ENCODE measurements around the gene HDAC9. TPM values are rescaled to one million over a fixed set of nuclear protein-coding genes. Genes with fewer than 3 reads are reported as not detected.

Gene HDAC9
- total RNA-seq, 1 experiment from 2014 or later: 159 TPM

DNA sequence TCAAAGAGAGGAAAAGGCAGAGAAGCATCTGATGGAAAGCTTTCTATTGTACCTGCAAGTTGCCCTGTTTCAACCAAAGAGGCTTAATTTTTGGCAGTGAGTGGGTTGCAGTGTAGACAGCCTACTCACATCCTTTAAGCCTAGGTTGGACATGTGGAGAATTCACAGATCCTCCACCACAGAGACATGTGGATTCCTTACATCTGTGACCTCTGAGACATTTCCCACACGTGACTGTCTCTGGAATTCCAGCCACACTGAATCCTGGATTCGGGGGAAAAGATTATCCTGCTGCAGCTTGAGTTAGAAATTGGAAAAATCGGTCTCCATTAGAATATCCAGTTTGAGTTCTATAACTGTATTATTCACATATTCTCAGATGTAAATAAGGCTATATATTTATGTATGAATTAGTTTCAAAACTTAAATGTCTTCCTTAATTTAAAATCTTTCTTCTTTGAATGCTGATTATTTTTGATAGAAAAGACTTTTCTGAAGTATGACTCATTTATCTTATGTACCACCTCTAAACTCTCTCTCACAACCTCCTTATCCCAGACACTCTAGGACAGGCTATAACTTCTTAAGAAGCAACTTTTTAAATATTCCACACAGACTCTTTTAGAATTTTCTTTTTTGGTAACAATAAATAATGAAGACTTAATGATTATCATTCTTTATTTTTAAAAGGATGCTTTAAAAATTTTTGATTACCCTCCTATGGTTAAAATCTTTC is 498.6 kb downstream of the HDAC9 start:
- Mint-ChIP-seq H3K36me3 (ENCODE audit: insufficient read depth, unreplicated experiment) (no peaks in the 10 kb centered on the region), H3K27ac (ENCODE audit: unreplicated experiment) (no peak overlapping the region)
- CTCF ChIA-PET: no interaction called here

DNA sequence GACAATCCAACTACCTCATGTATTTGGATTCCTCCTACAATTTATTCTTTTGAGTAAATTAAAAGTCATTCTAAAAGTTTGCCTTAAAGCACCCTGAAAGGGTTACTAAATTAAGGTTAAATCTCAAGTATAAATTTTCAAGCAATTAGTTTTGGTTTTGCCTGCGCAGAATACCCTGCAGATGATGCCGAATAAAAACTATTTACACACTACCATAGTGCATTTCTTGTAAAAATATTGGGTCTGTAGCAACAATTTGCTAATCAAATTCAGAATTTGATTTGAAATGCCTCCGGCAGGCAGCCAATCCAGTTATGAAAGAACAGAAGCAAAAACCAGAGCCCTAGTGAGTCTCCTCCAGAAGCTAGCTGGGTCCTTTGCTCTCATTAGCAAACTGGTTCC is 499.7 kb downstream of the HDAC9 start:
- intact Hi-C loops (cut with micrococcal nuclease; ENCODE audit: unreplicated experiment): no loop called here
- no TSS peak for BruUV-seq (replicated peaks)
- Mint-ChIP-seq H3K9me3 (ENCODE audit: low read depth, unreplicated experiment) (no peaks in the 10 kb centered on the region), H3K4me1 (ENCODE audit: low read depth, unreplicated experiment) (no peaks in the 10 kb centered on the region), H3K27ac (ENCODE audit: unreplicated experiment) (no peak overlapping the region), H3K4me3 (ENCODE audit: low read depth, unreplicated experiment) (no peak overlapping the region), H3K27me3 (ENCODE audit: unreplicated experiment) (no peaks in the 10 kb centered on the region), H3K36me3 (ENCODE audit: insufficient read depth, unreplicated experiment) (no peaks in the 10 kb centered on the region)
- TF ChIP-seq, protein P1, sequence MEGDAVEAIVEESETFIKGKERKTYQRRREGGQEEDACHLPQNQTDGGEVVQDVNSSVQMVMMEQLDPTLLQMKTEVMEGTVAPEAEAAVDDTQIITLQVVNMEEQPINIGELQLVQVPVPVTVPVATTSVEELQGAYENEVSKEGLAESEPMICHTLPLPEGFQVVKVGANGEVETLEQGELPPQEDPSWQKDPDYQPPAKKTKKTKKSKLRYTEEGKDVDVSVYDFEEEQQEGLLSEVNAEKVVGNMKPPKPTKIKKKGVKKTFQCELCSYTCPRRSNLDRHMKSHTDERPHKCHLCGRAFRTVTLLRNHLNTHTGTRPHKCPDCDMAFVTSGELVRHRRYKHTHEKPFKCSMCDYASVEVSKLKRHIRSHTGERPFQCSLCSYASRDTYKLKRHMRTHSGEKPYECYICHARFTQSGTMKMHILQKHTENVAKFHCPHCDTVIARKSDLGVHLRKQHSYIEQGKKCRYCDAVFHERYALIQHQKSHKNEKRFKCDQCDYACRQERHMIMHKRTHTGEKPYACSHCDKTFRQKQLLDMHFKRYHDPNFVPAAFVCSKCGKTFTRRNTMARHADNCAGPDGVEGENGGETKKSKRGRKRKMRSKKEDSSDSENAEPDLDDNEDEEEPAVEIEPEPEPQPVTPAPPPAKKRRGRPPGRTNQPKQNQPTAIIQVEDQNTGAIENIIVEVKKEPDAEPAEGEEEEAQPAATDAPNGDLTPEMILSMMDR (IDR thresholded peaks at IDR 0.05; ENCODE audit: unreplicated experiment): no peak
- CTCF ChIA-PET: no interaction called here
- no peak for DNase-seq

More for the DNA sequence above, 498.6 kb downstream of the HDAC9 start:
- H3K27me3 Mint-ChIP-seq (ENCODE audit: unreplicated experiment): no peaks in the 10 kb centered on the region
- TF ChIP-seq, protein P1 (IDR thresholded peaks at IDR 0.05; ENCODE audit: unreplicated experiment): no peak
- H3K4me3 Mint-ChIP-seq (ENCODE audit: low read depth, unreplicated experiment): no peak overlapping the region
- no peaks in the 10 kb centered on the region for H3K4me1 Mint-ChIP-seq (ENCODE audit: low read depth, unreplicated experiment)
- intact Hi-C loops (cut with micrococcal nuclease; ENCODE audit: unreplicated experiment): no loop called here
- BruUV-seq (replicated peaks): no TSS peak
- no peak for DNase-seq
- no peaks in the 10 kb centered on the region for H3K9me3 Mint-ChIP-seq (ENCODE audit: low read depth, unreplicated experiment)

DNA sequence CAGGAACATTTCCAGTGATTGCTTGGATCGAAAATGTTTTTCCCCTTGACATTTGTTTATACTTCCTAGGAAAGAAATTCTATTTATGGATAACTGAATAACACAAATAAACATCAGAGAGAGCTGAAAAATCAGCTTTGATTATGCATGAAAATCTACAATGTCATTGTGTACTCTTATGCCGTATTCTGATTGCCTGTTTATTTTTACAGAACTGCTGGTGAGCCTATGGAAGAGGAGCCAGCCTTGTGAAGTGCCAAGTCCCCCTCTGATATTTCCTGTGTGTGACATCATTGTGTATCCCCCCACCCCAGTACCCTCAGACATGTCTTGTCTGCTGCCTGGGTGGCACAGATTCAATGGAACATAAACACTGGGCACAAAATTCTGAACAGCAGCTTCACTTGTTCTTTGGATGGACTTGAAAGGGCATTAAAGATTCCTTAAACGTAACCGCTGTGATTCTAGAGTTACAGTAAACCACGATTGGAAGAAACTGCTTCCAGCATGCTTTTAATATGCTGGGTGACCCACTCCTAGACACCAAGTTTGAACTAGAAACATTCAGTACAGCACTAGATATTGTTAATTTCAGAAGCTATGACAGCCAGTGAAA is 500.4 kb downstream of the HDAC9 start:
- H3K27ac Mint-ChIP-seq (ENCODE audit: unreplicated experiment): no peak overlapping the region
- no peak overlapping the region for H3K4me3 Mint-ChIP-seq (ENCODE audit: low read depth, unreplicated experiment)

DNA sequence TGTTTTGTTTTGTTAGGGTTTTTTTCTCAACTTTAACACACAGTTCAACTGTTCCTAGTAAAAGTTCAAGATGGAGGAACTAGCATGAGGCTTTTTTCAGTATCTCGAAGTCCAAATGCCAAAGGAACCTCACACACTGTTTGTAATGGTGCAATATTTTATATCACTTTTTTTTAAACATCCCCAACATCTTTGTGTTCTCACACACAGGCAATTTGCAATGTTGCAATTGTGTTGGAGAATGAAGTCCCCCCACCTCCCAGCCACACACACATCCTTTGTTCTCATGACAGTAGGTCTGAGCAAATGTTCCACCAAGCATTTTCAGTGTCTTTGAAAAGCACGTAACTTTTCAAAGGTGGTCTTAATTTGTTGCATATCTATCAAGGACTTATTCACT is 501.0 kb downstream of the HDAC9 start:
- Mint-ChIP-seq H3K4me3 (ENCODE audit: low read depth, unreplicated experiment) (no peak overlapping the region), H3K9me3 (ENCODE audit: low read depth, unreplicated experiment) (no peaks in the 10 kb centered on the region), H3K36me3 (ENCODE audit: insufficient read depth, unreplicated experiment) (no peaks in the 10 kb centered on the region), H3K27ac (ENCODE audit: unreplicated experiment) (no peak overlapping the region), H3K27me3 (ENCODE audit: unreplicated experiment) (no peaks in the 10 kb centered on the region), H3K4me1 (ENCODE audit: low read depth, unreplicated experiment) (no peaks in the 10 kb centered on the region)
- BruUV-seq (replicated peaks): no TSS peak
- no peak for DNase-seq
- TF ChIP-seq, protein P1 (IDR thresholded peaks at IDR 0.05; ENCODE audit: unreplicated experiment): no peak
- intact Hi-C loops (cut with micrococcal nuclease; ENCODE audit: unreplicated experiment): no loop called here
- CTCF ChIA-PET: no interaction called here

More for the DNA sequence above, 500.4 kb downstream of the HDAC9 start:
- no peaks in the 10 kb centered on the region for H3K9me3 Mint-ChIP-seq (ENCODE audit: low read depth, unreplicated experiment)
- BruUV-seq (replicated peaks): no TSS peak
- TF ChIP-seq, protein P1 (IDR thresholded peaks at IDR 0.05; ENCODE audit: unreplicated experiment): no peak
- CTCF ChIA-PET: no interaction called here
- no peaks in the 10 kb centered on the region for H3K4me1 Mint-ChIP-seq (ENCODE audit: low read depth, unreplicated experiment)
- H3K27me3 Mint-ChIP-seq (ENCODE audit: unreplicated experiment): no peaks in the 10 kb centered on the region
- H3K36me3 Mint-ChIP-seq (ENCODE audit: insufficient read depth, unreplicated experiment): no peaks in the 10 kb centered on the region
- intact Hi-C loops (cut with micrococcal nuclease; ENCODE audit: unreplicated experiment): no loop called here
- no peak for DNase-seq

Data from Calu3 (cell line).